ENCODE measurements around the gene PRKCI. TPM values are rescaled to one million over a fixed set of nuclear protein-coding genes. Genes with fewer than 3 reads are reported as not detected.

PRKCI gene
- total RNA-seq, 1 experiment from 2014 or later: 25.2 TPM

DNA sequence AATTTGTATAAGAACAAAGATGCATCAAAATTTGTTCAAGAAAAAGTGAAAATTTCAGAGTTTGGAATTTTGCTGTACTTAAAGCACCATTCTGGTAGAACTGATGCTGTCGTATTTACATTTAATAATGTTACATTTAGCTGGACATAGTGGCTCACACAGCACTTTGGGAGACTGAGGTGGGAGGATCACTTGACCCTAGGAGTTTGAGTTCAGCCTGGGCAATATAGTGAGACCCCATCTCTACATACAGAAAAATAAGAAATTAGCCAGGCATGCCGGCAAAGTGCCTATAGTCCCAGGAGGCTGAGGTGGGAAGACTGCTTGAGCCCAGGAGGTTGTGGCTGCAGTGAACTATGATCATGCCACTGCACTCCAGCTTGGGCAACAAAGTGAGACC lies 83.8 kb downstream of the PRKCI start:
- intact Hi-C loops (cut with micrococcal nuclease): no loop called here
- DNase-seq (ENCODE audit: low read depth, low spot score): no peak
- Histone ChIP-seq H3K36me3 (ENCODE audit: control insufficient read depth in 1 of 2, insufficient read depth in 2 of 2, low read length in 2 of 2) (no peaks in the 10 kb centered on the region), H3K9me3 (ENCODE audit: control insufficient read depth in 1 of 2, insufficient read depth in 1 of 2, low read depth in 1 of 2, low read length in 2 of 2) (no peaks in the 10 kb centered on the region), H3K27ac (ENCODE audit: low read depth, low read length) (no peak overlapping the region), H2AFZ (ENCODE audit: low read depth, low read length, poor library complexity, severe bottlenecking) (no peak overlapping the region), H3K27me3 (ENCODE audit: insufficient read depth, low read length) (no peaks in the 10 kb centered on the region), H3K4me3 (replicated peaks in 1 of 2; ENCODE audit: low read depth in 1 of 2, low read length in 2 of 2) (no peak overlapping the region), H3K9ac (ENCODE audit: low read length) (no peak overlapping the region), H3K9me2 (ENCODE audit: insufficient read depth) (no peaks in the 10 kb centered on the region), H3K4me2 (ENCODE audit: low read length) (no peak overlapping the region), H3K79me2 (ENCODE audit: insufficient read depth, low read length) (no peaks in the 10 kb centered on the region), H3K4me1 (ENCODE audit: control insufficient read depth in 1 of 2, insufficient read depth in 2 of 2, low read length in 2 of 2) (no peaks in the 10 kb centered on the region), H4K20me1 (ENCODE audit: insufficient read depth) (no peaks in the 10 kb centered on the region)
- ChIA-PET POLR2A (no interaction called here), RAD21 (ENCODE audit: low non-redundant PET in 1 of 2, low total read pairs in 2 of 2, uncharacterized antibody in 2 of 2, unreplicated experiment in 2 of 2) (no interaction called here), CTCF (no interaction called here)
- BruUV-seq (replicated peaks): no TSS peak
- TF ChIP-seq EZH2 (IDR thresholded peaks at IDR 0.05) (no peak), YY1 (IDR thresholded peaks at IDR 0.05; ENCODE audit: extremely low read depth, insufficient replicate concordance, low read depth, low read length) (no peak), EZH2phosphoT487 (IDR thresholded peaks at IDR 0.05; ENCODE audit: borderline replicate concordance) (no peak), JUND (IDR thresholded peaks at IDR 0.05) (no peak), CEBPB (IDR thresholded peaks at IDR 0.05; ENCODE audit: low read depth) (no peak), SRF (IDR thresholded peaks at IDR 0.05; ENCODE audit: low read depth) (no peak), EGR1 (IDR thresholded peaks at IDR 0.05; ENCODE audit: low read depth) (no peak), ZNF274 (IDR thresholded peaks at IDR 0.05; ENCODE audit: low read depth, low read length) (no peak), SIN3A (IDR thresholded peaks at IDR 0.05; ENCODE audit: low read depth) (no peak), RAD21 (IDR thresholded peaks at IDR 0.05; ENCODE audit: low read depth) (no peak), SP1 (IDR thresholded peaks at IDR 0.05; ENCODE audit: low read depth) (no peak)
- TF ChIP-seq, protein P1, sequence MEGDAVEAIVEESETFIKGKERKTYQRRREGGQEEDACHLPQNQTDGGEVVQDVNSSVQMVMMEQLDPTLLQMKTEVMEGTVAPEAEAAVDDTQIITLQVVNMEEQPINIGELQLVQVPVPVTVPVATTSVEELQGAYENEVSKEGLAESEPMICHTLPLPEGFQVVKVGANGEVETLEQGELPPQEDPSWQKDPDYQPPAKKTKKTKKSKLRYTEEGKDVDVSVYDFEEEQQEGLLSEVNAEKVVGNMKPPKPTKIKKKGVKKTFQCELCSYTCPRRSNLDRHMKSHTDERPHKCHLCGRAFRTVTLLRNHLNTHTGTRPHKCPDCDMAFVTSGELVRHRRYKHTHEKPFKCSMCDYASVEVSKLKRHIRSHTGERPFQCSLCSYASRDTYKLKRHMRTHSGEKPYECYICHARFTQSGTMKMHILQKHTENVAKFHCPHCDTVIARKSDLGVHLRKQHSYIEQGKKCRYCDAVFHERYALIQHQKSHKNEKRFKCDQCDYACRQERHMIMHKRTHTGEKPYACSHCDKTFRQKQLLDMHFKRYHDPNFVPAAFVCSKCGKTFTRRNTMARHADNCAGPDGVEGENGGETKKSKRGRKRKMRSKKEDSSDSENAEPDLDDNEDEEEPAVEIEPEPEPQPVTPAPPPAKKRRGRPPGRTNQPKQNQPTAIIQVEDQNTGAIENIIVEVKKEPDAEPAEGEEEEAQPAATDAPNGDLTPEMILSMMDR (IDR thresholded peaks at IDR 0.05 in 2 of 3, conservative IDR thresholded peaks at IDR 0.05 in 1 of 3; ENCODE audit: borderline replicate concordance in 1 of 3, insufficient read depth in 1 of 3, low read depth in 2 of 3, low read length in 2 of 3): no peak
- ATAC-seq: no peak

Measured in HCT116 (cell line).